ENCODE data around the gene PIEZO2.
"Not testable (repeated sequence)": the region's sequence is repeated elsewhere in the genome, so short reads cannot be mapped to it uniquely, and the experiment has no call there.

PIEZO2 gene

GRCh38 chr18:11149441-11150270 lies at the start of gene PIEZO2:
Gene PIEZO2, minus strand, starts transcription at chr18:11149569. Its CDS starts 981 bp downstream, at chr18:11148588.
- no peak for DNase-seq (ENCODE audit: low read depth)

GRCh38 chr18:11183637-11184036 lies 34.3 kb upstream of the PIEZO2 start:
- no peak for DNase-seq (ENCODE audit: low read depth)

- DNase-seq (ENCODE audit: low read depth): not testable (repeated sequence)
Observed at GRCh38 chr18:11181629-11182028, 32.3 kb upstream of the PIEZO2 start.

GRCh38 chr18:11179959-11180519 lies 30.7 kb upstream of the PIEZO2 start:
- DNase-seq (ENCODE audit: low read depth): no peak

GRCh38 chr18:11178951-11179549 lies 29.7 kb upstream of the PIEZO2 start:
- no peak for DNase-seq (ENCODE audit: low read depth)

GRCh38 chr18:11177382-11177781 lies 28.0 kb upstream of the PIEZO2 start:
- DNase-seq (ENCODE audit: low read depth): no peak

GRCh38 chr18:11176481-11176881 lies 27.1 kb upstream of the PIEZO2 start:
- DNase-seq (ENCODE audit: low read depth): no peak

GRCh38 chr18:11175266-11175979 lies 26.1 kb upstream of the PIEZO2 start:
- DNase-seq (ENCODE audit: low read depth): no peak

- not testable (repeated sequence) for DNase-seq (ENCODE audit: low read depth)
Observed at GRCh38 chr18:11174179-11174578, 24.8 kb upstream of the PIEZO2 start.

GRCh38 chr18:11167778-11168177 lies 18.4 kb upstream of the PIEZO2 start:
- no peak for DNase-seq (ENCODE audit: low read depth)

GRCh38 chr18:11165952-11166351 lies 16.6 kb upstream of the PIEZO2 start:
- no peak for DNase-seq (ENCODE audit: low read depth)

- DNase-seq (ENCODE audit: low read depth): no peak
Observed at GRCh38 chr18:11165138-11165537, 15.8 kb upstream of the PIEZO2 start.

- DNase-seq (ENCODE audit: low read depth): no peak
Observed at GRCh38 chr18:11163665-11164064, 14.3 kb upstream of the PIEZO2 start.

- DNase-seq (ENCODE audit: low read depth): no peak
Observed at GRCh38 chr18:11162889-11163288, 13.5 kb upstream of the PIEZO2 start.

GRCh38 chr18:11162462-11162861 lies 13.1 kb upstream of the PIEZO2 start:
- no peak for DNase-seq (ENCODE audit: low read depth)

- no peak for DNase-seq (ENCODE audit: low read depth)
Observed at GRCh38 chr18:11160313-11160712, 10.9 kb upstream of the PIEZO2 start.

- DNase-seq (ENCODE audit: low read depth): no peak
Observed at GRCh38 chr18:11159844-11160243, 10.5 kb upstream of the PIEZO2 start.

- DNase-seq (ENCODE audit: low read depth): no peak
Observed at GRCh38 chr18:11156978-11157377, 7.6 kb upstream of the PIEZO2 start.

- DNase-seq (ENCODE audit: low read depth): no peak
Observed at GRCh38 chr18:11155034-11155759, 5.8 kb upstream of the PIEZO2 start.

- DNase-seq (ENCODE audit: low read depth): no peak
Observed at GRCh38 chr18:11154368-11154989, 5.1 kb upstream of the PIEZO2 start.

GRCh38 chr18:11153097-11153496 lies 3.7 kb upstream of the PIEZO2 start:
- no peak for DNase-seq (ENCODE audit: low read depth)

GRCh38 chr18:11150271-11150615 lies 874 bp upstream of the PIEZO2 start:
- DNase-seq (ENCODE audit: low read depth): no peak

Data from stimulated activated CD8-positive, alpha-beta memory T cell treated with anti-CD3 and anti-CD28 coated beads, Interleukin-4, amount 100 ng/mL, for 24 hours (primary cell).